Measurements from ENCODE around the gene BIN1.

DNA sequence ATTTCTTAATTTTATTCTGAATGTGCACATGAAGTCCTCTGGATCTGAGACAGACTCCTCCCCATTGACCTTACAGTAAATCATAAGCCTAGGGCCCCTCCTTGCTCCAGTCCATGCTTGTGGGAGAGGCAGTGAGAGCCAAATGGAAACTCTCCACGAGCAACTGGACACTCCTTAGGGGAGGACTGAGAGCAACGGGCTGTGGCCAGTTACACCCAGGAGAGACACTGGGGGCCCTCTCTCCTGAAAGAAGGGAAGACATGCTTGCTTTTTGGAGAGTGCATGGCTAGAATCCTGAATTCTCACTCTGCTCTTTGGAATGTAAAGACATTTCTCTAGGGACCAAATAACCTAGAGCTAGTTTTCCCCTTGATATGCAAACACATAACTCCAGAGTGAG lies 49.0 kb upstream of the BIN1 start:
- TF ChIP-seq EZH2 (IDR thresholded peaks at IDR 0.05; ENCODE audit: borderline replicate concordance, insufficient read depth, low read length, poor library complexity, severe bottlenecking): no peak
- no peak for TF ChIP-seq POLR2AphosphoS5 (IDR thresholded peaks at IDR 0.05)
- TF ChIP-seq EP300 (conservative IDR thresholded peaks at IDR 0.05; ENCODE audit: poor library complexity, severe bottlenecking): no peak
- TF ChIP-seq, protein P1, sequence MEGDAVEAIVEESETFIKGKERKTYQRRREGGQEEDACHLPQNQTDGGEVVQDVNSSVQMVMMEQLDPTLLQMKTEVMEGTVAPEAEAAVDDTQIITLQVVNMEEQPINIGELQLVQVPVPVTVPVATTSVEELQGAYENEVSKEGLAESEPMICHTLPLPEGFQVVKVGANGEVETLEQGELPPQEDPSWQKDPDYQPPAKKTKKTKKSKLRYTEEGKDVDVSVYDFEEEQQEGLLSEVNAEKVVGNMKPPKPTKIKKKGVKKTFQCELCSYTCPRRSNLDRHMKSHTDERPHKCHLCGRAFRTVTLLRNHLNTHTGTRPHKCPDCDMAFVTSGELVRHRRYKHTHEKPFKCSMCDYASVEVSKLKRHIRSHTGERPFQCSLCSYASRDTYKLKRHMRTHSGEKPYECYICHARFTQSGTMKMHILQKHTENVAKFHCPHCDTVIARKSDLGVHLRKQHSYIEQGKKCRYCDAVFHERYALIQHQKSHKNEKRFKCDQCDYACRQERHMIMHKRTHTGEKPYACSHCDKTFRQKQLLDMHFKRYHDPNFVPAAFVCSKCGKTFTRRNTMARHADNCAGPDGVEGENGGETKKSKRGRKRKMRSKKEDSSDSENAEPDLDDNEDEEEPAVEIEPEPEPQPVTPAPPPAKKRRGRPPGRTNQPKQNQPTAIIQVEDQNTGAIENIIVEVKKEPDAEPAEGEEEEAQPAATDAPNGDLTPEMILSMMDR (IDR thresholded peaks at IDR 0.05; ENCODE audit: poor library complexity, severe bottlenecking): no peak
- TF ChIP-seq, protein P2, sequence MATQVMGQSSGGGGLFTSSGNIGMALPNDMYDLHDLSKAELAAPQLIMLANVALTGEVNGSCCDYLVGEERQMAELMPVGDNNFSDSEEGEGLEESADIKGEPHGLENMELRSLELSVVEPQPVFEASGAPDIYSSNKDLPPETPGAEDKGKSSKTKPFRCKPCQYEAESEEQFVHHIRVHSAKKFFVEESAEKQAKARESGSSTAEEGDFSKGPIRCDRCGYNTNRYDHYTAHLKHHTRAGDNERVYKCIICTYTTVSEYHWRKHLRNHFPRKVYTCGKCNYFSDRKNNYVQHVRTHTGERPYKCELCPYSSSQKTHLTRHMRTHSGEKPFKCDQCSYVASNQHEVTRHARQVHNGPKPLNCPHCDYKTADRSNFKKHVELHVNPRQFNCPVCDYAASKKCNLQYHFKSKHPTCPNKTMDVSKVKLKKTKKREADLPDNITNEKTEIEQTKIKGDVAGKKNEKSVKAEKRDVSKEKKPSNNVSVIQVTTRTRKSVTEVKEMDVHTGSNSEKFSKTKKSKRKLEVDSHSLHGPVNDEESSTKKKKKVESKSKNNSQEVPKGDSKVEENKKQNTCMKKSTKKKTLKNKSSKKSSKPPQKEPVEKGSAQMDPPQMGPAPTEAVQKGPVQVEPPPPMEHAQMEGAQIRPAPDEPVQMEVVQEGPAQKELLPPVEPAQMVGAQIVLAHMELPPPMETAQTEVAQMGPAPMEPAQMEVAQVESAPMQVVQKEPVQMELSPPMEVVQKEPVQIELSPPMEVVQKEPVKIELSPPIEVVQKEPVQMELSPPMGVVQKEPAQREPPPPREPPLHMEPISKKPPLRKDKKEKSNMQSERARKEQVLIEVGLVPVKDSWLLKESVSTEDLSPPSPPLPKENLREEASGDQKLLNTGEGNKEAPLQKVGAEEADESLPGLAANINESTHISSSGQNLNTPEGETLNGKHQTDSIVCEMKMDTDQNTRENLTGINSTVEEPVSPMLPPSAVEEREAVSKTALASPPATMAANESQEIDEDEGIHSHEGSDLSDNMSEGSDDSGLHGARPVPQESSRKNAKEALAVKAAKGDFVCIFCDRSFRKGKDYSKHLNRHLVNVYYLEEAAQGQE (IDR thresholded peaks at IDR 0.05; ENCODE audit: borderline replicate concordance): no peak
- TF ChIP-seq RAD21 (conservative IDR thresholded peaks at IDR 0.05): no peak
